ENCODE data around the gene FOXD4L1. TPM values are rescaled to one million over a fixed set of nuclear protein-coding genes. Genes with fewer than 3 reads are reported as not detected.

FOXD4L1 gene
- total and polyA plus RNA-seq, 9 of the 15 experiments (the other 6 are each of a cell fraction or from before 2014, with no cell fraction given) = 0.06 to 0.47 (median 0.22) TPM; not detected in 2

DNA sequence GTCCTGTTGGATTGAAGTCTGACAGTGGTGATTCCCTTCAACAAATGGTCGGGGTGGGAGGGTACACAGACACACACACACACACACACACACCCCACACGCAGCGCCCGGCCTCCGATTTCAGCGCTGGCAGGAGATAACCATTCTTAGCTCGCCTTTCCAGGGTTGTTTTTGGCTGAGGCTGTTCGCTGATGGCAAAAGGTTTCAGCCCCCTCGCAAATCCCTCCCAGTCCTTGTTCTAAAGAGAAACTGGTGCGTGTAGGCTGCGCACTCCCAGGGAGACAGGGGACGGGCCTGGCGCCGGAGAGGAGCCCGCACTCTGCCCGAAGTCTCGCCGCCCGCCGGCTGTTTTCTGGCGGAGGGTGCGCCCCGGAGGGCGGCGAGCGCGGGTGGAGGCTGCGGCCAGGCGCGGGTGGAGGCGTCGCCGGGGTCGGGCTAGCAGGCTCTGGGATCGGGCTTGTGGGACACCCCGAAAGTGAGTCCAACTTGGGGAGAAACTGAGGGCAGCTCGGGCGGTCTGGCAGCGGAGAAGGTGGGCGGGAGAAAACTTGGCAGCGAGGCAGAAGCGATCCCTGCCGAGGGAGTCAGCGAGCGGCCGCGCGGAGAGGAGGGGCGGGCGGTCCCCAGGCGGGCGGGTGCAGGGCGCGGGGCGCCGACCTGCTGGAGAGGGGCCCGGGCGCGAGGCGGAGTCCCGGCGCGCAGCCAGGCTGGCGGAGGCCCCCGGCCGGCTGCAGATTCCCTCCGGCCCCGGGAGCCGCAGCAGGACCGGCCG, 42.9 kb downstream of the FOXD4L1 start (continued):
- TF ChIP-seq, protein P1, sequence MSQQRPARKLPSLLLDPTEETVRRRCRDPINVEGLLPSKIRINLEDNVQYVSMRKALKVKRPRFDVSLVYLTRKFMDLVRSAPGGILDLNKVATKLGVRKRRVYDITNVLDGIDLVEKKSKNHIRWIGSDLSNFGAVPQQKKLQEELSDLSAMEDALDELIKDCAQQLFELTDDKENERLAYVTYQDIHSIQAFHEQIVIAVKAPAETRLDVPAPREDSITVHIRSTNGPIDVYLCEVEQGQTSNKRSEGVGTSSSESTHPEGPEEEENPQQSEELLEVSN (IDR thresholded peaks at IDR 0.05; ENCODE audit: borderline replicate concordance in 1 of 2, extremely low read depth in 1 of 2, insufficient read depth in 1 of 2, insufficient read length in 1 of 2, low read depth in 1 of 2, low read length in 1 of 2, poor library complexity in 1 of 2, severe bottlenecking in 1 of 2) = peak in 1 of 2 experiments; percentile 34
- TF ChIP-seq CXXC5 (CRISPR knock-in tag; IDR thresholded peaks at IDR 0.05) = peak; percentile 65
- TF ChIP-seq NFRKB (IDR thresholded peaks at IDR 0.05; ENCODE audit: low read depth) = 0 out of 2 replicates have a peak, but pooled peaks have one; percentile 26
- peak; percentile 60 for TF ChIP-seq L3MBTL2 (IDR thresholded peaks at IDR 0.05)
- peak; percentile 27 for TF ChIP-seq VEZF1 (CRISPR knock-in tag; IDR thresholded peaks at IDR 0.05)
- peak; percentile 36 for TF ChIP-seq HNRNPLL (IDR thresholded peaks at IDR 0.05; ENCODE audit: low read depth, low read length, poor library complexity, severe bottlenecking)
- TF ChIP-seq, protein P2, sequence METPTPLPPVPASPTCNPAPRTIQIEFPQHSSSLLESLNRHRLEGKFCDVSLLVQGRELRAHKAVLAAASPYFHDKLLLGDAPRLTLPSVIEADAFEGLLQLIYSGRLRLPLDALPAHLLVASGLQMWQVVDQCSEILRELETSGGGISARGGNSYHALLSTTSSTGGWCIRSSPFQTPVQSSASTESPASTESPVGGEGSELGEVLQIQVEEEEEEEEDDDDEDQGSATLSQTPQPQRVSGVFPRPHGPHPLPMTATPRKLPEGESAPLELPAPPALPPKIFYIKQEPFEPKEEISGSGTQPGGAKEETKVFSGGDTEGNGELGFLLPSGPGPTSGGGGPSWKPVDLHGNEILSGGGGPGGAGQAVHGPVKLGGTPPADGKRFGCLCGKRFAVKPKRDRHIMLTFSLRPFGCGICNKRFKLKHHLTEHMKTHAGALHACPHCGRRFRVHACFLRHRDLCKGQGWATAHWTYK (CRISPR knock-in tag; IDR thresholded peaks at IDR 0.05) = 0 out of 2 replicates have a peak, but pooled peaks have one; percentile 36
- TF ChIP-seq MAZ (CRISPR knock-in tag; conservative IDR thresholded peaks at IDR 0.05 in 1 of 2, IDR thresholded peaks at IDR 0.05 in 1 of 2) = peak in 1 of 2 experiments; percentile 66; a peak in 2 of 4 replicates
- 0 out of 2 replicates have a peak, but pooled peaks have one; percentile 8 for TF ChIP-seq RB1 (IDR thresholded peaks at IDR 0.05; ENCODE audit: low read depth)
- TF ChIP-seq ZNF592 (IDR thresholded peaks at IDR 0.05) = peak; percentile 40
- TF ChIP-seq, protein P3, sequence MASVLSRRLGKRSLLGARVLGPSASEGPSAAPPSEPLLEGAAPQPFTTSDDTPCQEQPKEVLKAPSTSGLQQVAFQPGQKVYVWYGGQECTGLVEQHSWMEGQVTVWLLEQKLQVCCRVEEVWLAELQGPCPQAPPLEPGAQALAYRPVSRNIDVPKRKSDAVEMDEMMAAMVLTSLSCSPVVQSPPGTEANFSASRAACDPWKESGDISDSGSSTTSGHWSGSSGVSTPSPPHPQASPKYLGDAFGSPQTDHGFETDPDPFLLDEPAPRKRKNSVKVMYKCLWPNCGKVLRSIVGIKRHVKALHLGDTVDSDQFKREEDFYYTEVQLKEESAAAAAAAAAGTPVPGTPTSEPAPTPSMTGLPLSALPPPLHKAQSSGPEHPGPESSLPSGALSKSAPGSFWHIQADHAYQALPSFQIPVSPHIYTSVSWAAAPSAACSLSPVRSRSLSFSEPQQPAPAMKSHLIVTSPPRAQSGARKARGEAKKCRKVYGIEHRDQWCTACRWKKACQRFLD (CRISPR knock-in tag; IDR thresholded peaks at IDR 0.05) = peak; percentile 55; the same call in 1 of the 2 replicates
- peak; percentile 66 for TF ChIP-seq SMAD4 (CRISPR knock-in tag; conservative IDR thresholded peaks at IDR 0.05)
- peak; percentile 62 for TF ChIP-seq POLR2A (conservative IDR thresholded peaks at IDR 0.05)

Data from K562 (cell line).